HG03025 (cell line): Measurements from ENCODE around the gene RASEF.
"Not testable (repeated sequence)": the region's sequence is repeated elsewhere in the genome, so short reads cannot be mapped to it uniquely, and the experiment has no call there.

ENCODE experiments used
- ATAC-seq: cut with Tn5 transposase; IDR thresholded peaks from one replicate; pipeline ENCODE4 v1.9.1; 2021; ENCODE audit warnings: mild to moderate bottlenecking, moderate library complexity; ENCODE audit not compliant: unreplicated experiment, low FRiP score

RASEF gene

GRCh38 chr9:82987370-82988189, 75.4 kb downstream of the RASEF start:
- no peak for ATAC-seq

GRCh38 chr9:82981552-82981951, 81.4 kb downstream of the RASEF start:
- ATAC-seq, result no peak

- no peak for ATAC-seq
Observed at GRCh38 chr9:82975176-82975575, 87.8 kb downstream of the RASEF start.

GRCh38 chr9:82972446-82972845, 90.5 kb downstream of the RASEF start:
- ATAC-seq, result no peak

GRCh38 chr9:82970359-82970758, 92.6 kb downstream of the RASEF start:
- no peak for ATAC-seq

DNA sequence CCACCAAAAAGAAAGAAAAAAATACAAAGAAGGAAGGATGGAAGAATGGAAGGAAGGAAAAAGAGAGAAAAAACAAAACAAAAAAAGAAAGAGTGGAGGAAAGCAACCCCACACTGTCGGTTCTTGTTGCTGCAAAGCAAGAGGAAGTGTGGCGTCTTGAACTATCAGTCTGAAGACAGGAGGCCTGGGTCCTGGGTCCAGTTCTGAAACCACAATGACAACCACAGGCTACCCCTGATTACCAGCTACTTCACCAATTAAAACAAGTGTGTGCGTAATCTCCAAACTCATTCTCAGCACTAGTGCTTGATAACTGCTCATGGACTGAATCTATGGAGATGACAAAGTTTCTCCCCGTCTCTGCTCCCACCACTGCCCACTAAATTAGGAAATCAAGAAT, 93.7 kb downstream of the RASEF start:
- no peak for ATAC-seq

DNA sequence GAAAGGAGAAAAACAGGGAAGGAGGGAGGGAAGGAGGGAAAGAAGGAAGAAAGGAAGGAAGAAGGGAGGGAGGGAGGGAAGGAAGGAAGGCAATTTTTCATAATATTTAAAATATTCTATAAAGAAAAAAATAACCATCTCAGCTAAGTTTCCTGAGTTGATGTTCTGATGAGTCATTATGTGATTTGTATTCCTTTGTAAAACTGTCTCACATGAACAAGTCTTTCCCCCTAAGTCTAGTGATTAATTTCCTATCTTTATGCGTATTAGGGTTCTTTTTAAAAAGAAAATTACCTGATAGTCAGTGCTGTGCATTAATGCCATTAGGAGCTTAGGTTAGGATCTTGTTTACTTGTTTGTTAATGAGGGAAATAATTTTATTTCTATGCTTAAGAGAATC, 94.1 kb downstream of the RASEF start:
- no peak for ATAC-seq

GRCh38 chr9:82968388-82968787, 94.6 kb downstream of the RASEF start:
- ATAC-seq, result no peak

- peak; percentile 88 for ATAC-seq
Observed at GRCh38 chr9:82961504-82962125, 101.3 kb downstream of the RASEF start.

DNA sequence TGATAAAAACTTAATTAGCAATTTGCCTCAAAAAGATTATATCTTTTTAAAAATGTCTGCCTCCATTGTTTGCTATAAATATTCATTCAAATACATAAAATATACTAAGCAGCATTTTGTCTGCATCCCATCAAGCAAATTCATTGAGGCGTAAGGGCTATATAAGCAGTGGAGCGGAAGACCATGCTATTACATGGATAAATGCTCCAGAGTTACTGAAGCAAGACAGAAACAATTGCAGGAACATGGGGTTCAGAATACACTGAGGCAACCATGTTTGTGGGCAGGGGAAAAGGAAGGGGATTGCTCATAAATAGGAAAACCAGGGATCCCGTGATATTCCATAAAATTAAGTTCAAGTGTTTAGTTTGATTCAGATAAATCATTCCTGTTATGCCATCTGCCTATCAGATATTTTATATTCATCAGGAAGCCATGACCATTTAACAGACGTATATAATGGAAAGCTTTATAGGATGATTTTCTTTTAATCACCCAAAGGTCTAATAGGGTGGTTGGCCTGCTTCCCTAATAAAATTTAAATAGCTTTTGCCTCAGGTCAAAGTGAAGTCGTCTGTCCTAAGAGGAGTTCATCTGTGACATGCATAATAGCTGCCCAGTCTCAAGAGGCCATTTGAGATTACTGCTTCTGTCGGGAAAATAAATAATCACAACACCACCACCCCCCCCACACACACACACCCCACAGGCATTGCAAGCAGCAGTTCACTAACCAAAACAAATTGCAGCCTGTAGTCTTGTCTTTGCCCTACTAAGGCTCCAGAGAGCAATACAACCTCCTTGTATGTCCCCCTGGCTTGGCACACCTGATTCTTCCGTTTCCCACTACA, 105.2 kb downstream of the RASEF start:
- ATAC-seq, result no peak

- no peak for ATAC-seq
Observed at GRCh38 chr9:82949203-82949602, 113.7 kb downstream of the RASEF start.

DNA sequence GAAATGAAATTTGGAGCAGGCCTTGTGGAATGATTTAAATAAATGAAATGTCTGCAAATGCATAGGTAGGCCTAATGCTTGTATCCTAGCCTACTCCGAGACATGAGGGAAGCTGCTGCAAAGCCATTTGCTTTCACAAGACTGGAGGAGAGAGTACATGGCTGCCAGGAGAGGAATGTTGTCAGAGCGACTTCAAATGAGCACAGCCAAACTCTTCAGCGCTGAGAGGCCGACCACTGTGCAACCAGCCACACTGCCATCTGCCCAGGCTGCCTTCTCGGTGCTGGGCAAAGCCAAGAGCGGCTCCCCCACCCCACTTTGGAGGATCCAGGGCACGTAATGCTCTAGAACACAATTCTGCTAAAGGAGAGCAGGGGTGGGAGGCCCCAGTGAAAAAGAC, 122.6 kb downstream of the RASEF start:
- ATAC-seq, result no peak

DNA sequence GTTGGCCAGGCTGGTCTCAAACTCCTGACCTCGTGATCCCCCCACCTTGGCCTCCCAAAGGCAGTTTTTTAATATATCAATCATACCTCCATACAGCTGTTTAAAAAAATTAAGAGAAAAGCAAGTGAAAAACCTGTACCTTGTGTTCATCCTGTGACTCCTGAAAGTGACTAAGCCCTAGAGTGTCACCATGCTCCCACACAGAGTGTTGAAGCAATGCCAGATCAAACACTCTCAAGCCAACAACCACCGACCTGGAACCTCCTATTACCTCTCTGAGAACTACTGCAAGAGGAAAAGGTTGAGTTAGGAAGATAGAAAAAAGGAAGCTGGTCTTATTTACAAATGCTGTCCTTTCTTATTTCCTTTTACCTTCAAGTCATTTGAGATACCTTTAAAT, 123.5 kb downstream of the RASEF start:
- ATAC-seq, result no peak

DNA sequence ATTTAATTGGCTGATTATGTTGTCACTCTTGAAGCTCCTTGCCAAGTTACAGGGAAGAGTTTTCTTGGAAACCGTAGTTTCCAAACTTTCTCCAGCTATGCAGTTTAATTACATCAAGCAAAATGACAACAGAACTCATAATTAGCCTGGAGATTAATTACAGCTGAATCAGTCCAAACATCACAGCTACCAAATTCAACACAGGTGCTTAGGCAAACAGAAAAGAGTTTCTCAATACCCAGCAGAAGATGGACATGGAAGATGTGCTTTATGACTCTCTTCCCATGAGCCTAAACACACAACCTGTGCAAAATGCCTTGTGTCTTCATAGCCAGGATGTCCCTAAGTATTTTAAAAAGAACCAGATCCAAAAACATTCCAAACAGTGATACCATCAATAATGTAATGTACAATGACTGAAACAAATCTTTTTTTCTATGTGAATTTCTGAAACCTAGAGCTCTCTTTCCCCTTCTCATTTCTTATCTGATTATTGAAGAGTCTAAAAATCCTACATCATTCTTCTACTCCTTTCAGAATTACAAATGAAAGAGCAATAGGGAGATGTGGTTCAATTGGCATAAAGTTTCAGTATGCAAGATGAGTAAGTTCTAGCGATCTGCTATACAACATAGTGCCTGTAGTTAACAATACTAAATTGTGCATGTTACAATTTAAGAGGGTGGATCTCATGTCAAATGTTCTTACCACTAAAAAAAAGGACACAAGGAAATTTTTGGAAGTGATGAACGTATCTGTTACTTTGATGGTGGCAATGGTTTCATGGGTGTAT, 124.3 kb downstream of the RASEF start:
- ATAC-seq, result no peak

DNA sequence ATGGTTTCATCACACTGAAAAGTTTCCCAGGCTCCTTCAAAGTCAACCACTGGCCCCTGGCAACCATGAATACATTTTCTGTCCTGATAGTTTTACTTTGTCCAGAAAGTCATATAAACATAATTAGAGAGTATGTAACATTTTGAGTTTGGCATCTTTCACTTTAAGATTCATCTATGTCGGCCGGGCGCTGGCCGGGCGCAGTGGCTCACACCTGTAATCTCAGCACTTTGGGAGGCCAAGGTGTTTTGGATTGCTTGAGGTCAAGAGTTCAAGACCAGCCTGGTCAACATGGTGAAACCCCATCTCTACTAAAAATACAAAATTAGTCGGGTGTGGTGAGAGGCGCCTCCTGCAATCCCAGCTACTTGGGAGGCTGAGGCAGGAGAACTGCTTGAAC, 126.4 kb downstream of the RASEF start:
- not testable (repeated sequence) for ATAC-seq

DNA sequence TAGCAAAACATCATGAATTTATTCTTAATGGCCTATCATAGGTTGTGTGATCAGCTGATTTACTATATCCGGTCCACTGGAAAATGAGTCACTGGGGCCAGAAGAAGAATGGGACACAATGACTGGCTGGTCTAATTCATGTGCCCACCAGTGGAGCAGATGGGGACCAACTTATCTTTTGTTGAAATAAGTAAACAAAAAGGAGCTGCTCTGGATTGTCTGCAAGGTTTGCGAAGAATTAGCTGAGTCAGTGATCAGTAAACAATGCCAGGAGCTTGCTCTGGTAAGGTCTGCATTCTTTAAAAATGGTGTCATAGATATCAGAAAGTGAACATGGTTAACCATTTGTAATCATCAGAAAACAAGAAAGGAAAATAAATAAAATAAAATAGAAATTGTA, 128.0 kb downstream of the RASEF start:
- ATAC-seq, result no peak

GRCh38 chr9:82934025-82934424, 128.9 kb downstream of the RASEF start:
- not testable (repeated sequence) for ATAC-seq

- no peak for ATAC-seq
Observed at GRCh38 chr9:82930116-82930515, 132.8 kb downstream of the RASEF start.
